NK-92 (cell line): ENCODE results near the gene EEF2K.
"Not testable (repeated sequence)": the region's sequence is repeated elsewhere in the genome, so short reads cannot be mapped to it uniquely, and the experiment has no call there.

ENCODE experiments used
- DNase-seq: peaks from one replicate; lab custom pipeline; 2025; ENCODE audit not compliant: unreplicated experiment; lab: John Stamatoyannopoulos, UW

Gene EEF2K

GRCh38 chr16:22189473-22190080, 16.5 kb upstream of the EEF2K start:
- no peak for DNase-seq

GRCh38 chr16:22190081-22190775, 15.8 kb upstream of the EEF2K start:
- DNase-seq = peak; percentile 64

- DNase-seq = peak; percentile 98
Observed at GRCh38 chr16:22190776-22191531, 15.1 kb upstream of the EEF2K start.

- no peak for DNase-seq
Observed at GRCh38 chr16:22191532-22192260, 14.4 kb upstream of the EEF2K start.

GRCh38 chr16:22192261-22193062, 13.6 kb upstream of the EEF2K start:
- DNase-seq = peak; percentile 23

GRCh38 chr16:22193063-22193411, 13.0 kb upstream of the EEF2K start:
- DNase-seq = no peak

GRCh38 chr16:22194707-22195444, 11.2 kb upstream of the EEF2K start:
- DNase-seq = no peak

GRCh38 chr16:22195445-22195694, 10.7 kb upstream of the EEF2K start:
- DNase-seq = no peak

GRCh38 chr16:22195695-22196558, 10.2 kb upstream of the EEF2K start:
- peak; percentile 12 for DNase-seq

GRCh38 chr16:22196559-22197168, 9.4 kb upstream of the EEF2K start:
- DNase-seq = not testable (repeated sequence)

- DNase-seq = no peak
Observed at GRCh38 chr16:22198547-22199293, 7.4 kb upstream of the EEF2K start.

GRCh38 chr16:22202261-22202637, 3.8 kb upstream of the EEF2K start:
- no peak for DNase-seq

GRCh38 chr16:22203091-22203490, 3.0 kb upstream of the EEF2K start:
- DNase-seq = no peak

GRCh38 chr16:22204091-22204655, 1.9 kb upstream of the EEF2K start:
- DNase-seq = no peak

GRCh38 chr16:22205577-22206012, 483 bp upstream of the EEF2K start:
- DNase-seq = no peak

GRCh38 chr16:22206842-22207714, 1.0 kb downstream of the EEF2K start:
- DNase-seq = no peak
